ENCODE results near the gene MTCL1. TPM values are rescaled to one million over a fixed set of nuclear protein-coding genes. Genes with fewer than 3 reads are reported as not detected.

MTCL1 gene
- total RNA-seq, 2 donors from 2014 or later, result 5.4 to 7.2 TPM

DNA sequence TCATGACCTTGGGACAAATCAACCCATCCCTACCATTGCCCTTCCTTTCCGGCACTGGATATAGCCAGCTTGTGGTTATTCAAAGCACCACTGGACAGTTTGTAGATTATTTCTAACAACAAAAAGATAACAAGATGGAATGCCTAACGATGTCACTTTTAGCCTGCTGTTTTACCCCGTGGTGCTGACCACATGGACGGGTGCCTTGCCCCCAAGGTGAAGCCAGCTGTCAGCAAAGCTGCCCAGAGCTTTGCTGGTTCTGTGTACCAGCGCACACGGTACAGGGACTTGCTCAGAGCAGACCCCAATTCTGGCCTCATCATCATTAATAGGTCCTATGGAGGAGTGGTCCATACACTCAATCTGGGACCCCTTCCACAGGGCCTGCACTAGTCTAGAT lies 118.2 kb downstream of the MTCL1 start:
- no peaks in the 10 kb centered on the region for H3K36me3 ChIP-seq

DNA sequence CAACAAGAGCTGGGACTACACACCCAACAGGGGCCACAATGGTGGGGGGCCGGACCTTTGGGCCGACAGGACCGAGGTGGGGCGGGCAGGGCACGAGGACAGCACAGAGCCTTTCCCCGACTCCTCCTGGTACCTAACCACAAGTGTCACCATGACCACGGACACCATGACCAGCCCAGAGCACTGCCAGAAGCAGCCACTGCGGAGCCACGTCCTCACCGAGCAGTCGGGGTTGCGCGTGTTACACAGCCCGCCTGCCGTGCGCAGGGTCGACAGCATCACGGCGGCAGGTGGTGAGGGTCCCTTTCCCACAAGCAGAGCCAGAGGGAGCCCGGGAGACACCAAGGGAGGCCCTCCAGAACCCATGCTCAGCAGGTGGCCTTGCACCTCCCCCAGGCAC lies 119.5 kb downstream of the MTCL1 start:
- no peak overlapping the region for H3K4me3 ChIP-seq
- no peak for DNase-seq (ENCODE audit: low spot score)
- H3K27ac ChIP-seq, result no peak overlapping the region
- H3K36me3 ChIP-seq, result no peaks in the 10 kb centered on the region
- H3K4me1 ChIP-seq, result peaks cover 0 to 20% of the 10 kb centered on the region in 2 donors
- no peaks in the 10 kb centered on the region for H3K9me3 ChIP-seq
- no peak for TF ChIP-seq CTCF (IDR thresholded peaks at IDR 0.05)
- no peaks in the 10 kb centered on the region for H3K27me3 ChIP-seq

More for the DNA sequence above, 118.2 kb downstream of the MTCL1 start:
- Histone ChIP-seq H3K4me1 (peaks cover 0 to 20% of the 10 kb centered on the region in 2 donors), H3K4me3 (no peak overlapping the region), H3K9me3 (no peaks in the 10 kb centered on the region), H3K27ac (peak overlapping the region; percentile 4 to 53), H3K27me3 (no peaks in the 10 kb centered on the region)
- DNase-seq (ENCODE audit: low spot score), result no peak
- no peak for TF ChIP-seq CTCF (IDR thresholded peaks at IDR 0.05)

DNA sequence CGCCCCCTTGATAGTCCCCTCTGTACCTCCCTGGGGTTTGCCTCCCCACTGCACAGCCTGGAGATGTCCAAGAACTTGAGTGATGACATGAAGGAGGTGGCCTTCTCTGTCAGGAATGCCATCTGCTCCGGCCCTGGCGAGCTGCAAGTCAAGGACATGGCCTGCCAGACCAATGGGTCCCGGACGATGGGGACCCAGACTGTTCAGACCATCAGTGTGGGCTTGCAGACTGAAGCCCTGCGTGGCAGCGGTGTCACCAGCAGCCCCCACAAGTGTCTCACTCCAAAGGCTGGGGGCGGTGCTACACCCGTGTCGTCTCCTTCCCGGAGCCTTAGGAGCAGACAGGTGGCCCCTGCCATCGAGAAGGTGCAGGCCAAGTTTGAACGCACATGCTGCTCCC lies 119.9 kb downstream of the MTCL1 start:
- Histone ChIP-seq H3K36me3 (no peaks in the 10 kb centered on the region), H3K4me3 (no peak overlapping the region), H3K4me1 (peaks cover 0 to 20% of the 10 kb centered on the region in 2 donors), H3K27ac (no peak overlapping the region), H3K27me3 (no peaks in the 10 kb centered on the region), H3K9me3 (no peaks in the 10 kb centered on the region)
- no peak for DNase-seq (ENCODE audit: low spot score)
- TF ChIP-seq CTCF (IDR thresholded peaks at IDR 0.05), result no peak

GRCh38 chr18:8825729-8826375 lies 120.5 kb downstream of the MTCL1 start:
- H3K27ac ChIP-seq, result no peak overlapping the region
- no peaks in the 10 kb centered on the region for H3K36me3 ChIP-seq
- DNase-seq (ENCODE audit: low spot score), result no peak
- H3K4me3 ChIP-seq, result no peak overlapping the region
- peaks cover 0 to 20% of the 10 kb centered on the region in 2 donors for H3K4me1 ChIP-seq
- no peaks in the 10 kb centered on the region for H3K27me3 ChIP-seq
- H3K9me3 ChIP-seq, result no peaks in the 10 kb centered on the region
- no peak for TF ChIP-seq CTCF (IDR thresholded peaks at IDR 0.05)

DNA sequence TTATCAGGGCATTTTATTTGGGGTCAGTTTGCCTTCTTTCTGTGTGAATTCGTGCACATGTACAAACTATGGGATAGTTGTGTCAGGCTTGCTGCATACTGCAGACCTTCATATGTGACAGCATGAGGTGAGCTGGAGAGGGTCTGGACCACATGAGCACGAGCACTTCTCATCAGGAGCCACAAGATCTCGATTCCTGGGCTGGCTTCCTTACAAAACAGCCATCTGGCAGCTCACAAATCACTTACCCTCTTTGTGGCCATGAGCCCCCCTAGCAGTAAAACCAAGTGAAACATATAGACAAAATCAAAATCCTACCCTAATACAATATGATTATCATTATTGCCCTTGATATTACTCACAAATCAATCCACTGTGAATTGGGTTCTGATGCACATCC lies 121.2 kb downstream of the MTCL1 start:
- H3K27me3 ChIP-seq, result no peaks in the 10 kb centered on the region
- no peaks in the 10 kb centered on the region for H3K9me3 ChIP-seq
- no peak overlapping the region for H3K4me3 ChIP-seq
- H3K27ac ChIP-seq, result no peak overlapping the region
- no peaks in the 10 kb centered on the region for H3K36me3 ChIP-seq
- H3K4me1 ChIP-seq, result peaks cover 0 to 20% of the 10 kb centered on the region in 2 donors
- no peak for TF ChIP-seq CTCF (IDR thresholded peaks at IDR 0.05)
- no peak for DNase-seq (ENCODE audit: low spot score)

DNA sequence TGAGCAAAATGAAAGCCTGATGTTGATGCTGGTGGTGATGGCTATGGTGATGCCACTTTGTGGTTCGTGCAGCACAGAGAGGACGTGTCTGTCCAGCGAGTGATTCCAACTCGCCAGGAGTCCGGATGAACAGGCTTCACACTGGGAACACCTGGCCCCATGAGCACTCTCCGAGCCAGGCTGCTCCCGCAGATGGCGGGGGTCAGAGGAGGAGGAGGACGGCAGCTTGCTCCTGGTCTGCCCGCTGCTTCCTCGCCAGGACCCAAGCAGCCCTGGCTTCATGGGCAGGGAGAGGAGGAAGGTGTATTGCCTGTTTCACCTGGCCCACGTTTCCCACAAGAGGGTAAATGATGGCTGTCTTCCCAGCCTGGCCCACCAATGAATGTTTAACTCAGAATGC lies 121.6 kb downstream of the MTCL1 start:
- no peak for TF ChIP-seq CTCF (IDR thresholded peaks at IDR 0.05)
- H3K27me3 ChIP-seq, result no peaks in the 10 kb centered on the region

More for the DNA sequence above, 121.6 kb downstream of the MTCL1 start:
- Histone ChIP-seq H3K4me1 (peaks cover 0 to 20% of the 10 kb centered on the region in 2 donors), H3K36me3 (no peaks in the 10 kb centered on the region), H3K4me3 (no peak overlapping the region), H3K27ac (no peak overlapping the region), H3K9me3 (no peaks in the 10 kb centered on the region)
- DNase-seq (ENCODE audit: low spot score), result no peak
